Uterus (tissue), 4 donors: ENCODE measurements around the gene IGF1R. TPM values are rescaled to one million over a fixed set of nuclear protein-coding genes. Genes with fewer than 3 reads are reported as not detected.

Experiments
- DNase-seq, 2 donors: peaks; one replicate each; pipeline ENCODE4 v3.0.0-alpha.2; 2019 to 2020
- H3K27ac ChIP-seq, 2 donors: fragments of 200-600 bp; sonication (generic); 1 replicate in 1 of 2; 2 replicates in 1 of 2; pipeline ENCODE4 v1.5.1; 2016 to 2018
- H3K27me3 ChIP-seq, 2 donors: fragments of 200-600 bp; sonication (generic); one replicate each; pipeline ENCODE4 v1.5.1; 2018 to 2019; ENCODE audit warnings: control low read depth in 1 of 2
- H3K36me3 ChIP-seq, 2 donors: fragments of 200-600 bp; sonication (generic); one replicate each; pipeline ENCODE4 v1.5.1; 2019; ENCODE audit warnings: control low read depth in 1 of 2
- H3K4me1 ChIP-seq, 2 donors: fragments of 200-600 bp; sonication (generic); one replicate each; pipeline ENCODE4 v1.5.1; 2018 to 2019; ENCODE audit warnings: control low read depth in 1 of 2
- H3K4me3 ChIP-seq, 2 donors: fragments of 200-600 bp; sonication (generic); 1 replicate in 1 of 2; 2 replicates in 1 of 2; pipeline ENCODE4 v1.5.1; 2018 to 2019; ENCODE audit warnings: mild to moderate bottlenecking in 1 of 2
- H3K9me3 ChIP-seq, 2 donors: fragments of 200-600 bp; sonication (generic); one replicate each; pipeline ENCODE4 v1.5.1; 2019; ENCODE audit warnings: control low read depth in 1 of 2
- POLR2A ChIP-seq, 2 donors: fragments of 450-650 bp; IDR thresholded peaks; one replicate each; pipeline ENCODE4 v1.6.1; 2016; ENCODE audit warnings: antibody characterized with exemption in 2 of 2, mild to moderate bottlenecking in 1 of 2, moderate library complexity in 1 of 2
- intact Hi-C: fragments of 100-400 bp; cut with DNase I; formaldehyde crosslinking; loops from one replicate; pipeline ENCODE4 v1.15.1; 2023; ENCODE audit warnings: low total_unique reads
- total RNA-seq, 4 donors: library from RNA; depleted of rRNA in 3 of 4; stranded (reverse); fragments of >200 nt in 3 of 4; gene quantifications; one replicate each; pipeline versions ENCODE4 v1.1.0 to v1.2.4, GENCODE V29; 2014 to 2023
- TF ChIP-seq, protein P1 (sequence below), 4 experiments: fragments of 200-600 bp in 2 of 4; fragments of 450-650 bp in 2 of 4; sonication (generic) in 2 of 4; IDR thresholded peaks; one replicate each; pipeline ENCODE4 v1.5.1; 2016 to 2019; ENCODE audit warnings: antibody characterized with exemption in 4 of 4, mild to moderate bottlenecking in 2 of 4, moderate library complexity in 1 of 4
- donor health status: DM: yes; HTN: yes; CAD: no.

The IGF1R gene
- total RNA-seq, 4 donors from 2014 or later = 30.0 to 95.2 (median 57.5) TPM

DNA sequence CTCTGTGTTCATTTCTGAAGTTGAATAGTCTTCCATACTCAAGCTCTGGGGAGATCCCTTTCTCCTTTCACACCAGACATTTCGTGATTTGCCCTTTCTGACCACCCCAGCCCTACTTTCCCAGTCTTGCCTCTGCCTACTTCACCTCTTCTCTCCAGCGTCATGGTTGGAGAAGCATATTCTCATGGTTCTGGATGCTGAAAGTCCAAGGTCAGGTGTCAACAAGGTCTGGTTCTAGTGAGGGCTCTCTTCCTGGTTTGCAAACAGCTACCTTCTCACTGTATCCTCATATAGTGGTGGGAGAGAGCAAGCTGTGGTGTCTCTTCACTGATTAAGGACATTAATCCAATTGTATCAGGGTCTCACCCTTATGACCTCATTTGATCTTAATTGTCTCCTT, 169.4 kb downstream of the IGF1R start:
- no peak overlapping the region for H3K27ac ChIP-seq
- no peak for DNase-seq
- H3K4me3 ChIP-seq = no peak overlapping the region
- no peaks in the 10 kb centered on the region for H3K4me1 ChIP-seq
- H3K9me3 ChIP-seq = no peaks in the 10 kb centered on the region
- intact Hi-C loops = no loop called here
- no peaks in the 10 kb centered on the region for H3K27me3 ChIP-seq
- no peak for TF ChIP-seq POLR2A (IDR thresholded peaks at IDR 0.05)
- TF ChIP-seq, protein P1, sequence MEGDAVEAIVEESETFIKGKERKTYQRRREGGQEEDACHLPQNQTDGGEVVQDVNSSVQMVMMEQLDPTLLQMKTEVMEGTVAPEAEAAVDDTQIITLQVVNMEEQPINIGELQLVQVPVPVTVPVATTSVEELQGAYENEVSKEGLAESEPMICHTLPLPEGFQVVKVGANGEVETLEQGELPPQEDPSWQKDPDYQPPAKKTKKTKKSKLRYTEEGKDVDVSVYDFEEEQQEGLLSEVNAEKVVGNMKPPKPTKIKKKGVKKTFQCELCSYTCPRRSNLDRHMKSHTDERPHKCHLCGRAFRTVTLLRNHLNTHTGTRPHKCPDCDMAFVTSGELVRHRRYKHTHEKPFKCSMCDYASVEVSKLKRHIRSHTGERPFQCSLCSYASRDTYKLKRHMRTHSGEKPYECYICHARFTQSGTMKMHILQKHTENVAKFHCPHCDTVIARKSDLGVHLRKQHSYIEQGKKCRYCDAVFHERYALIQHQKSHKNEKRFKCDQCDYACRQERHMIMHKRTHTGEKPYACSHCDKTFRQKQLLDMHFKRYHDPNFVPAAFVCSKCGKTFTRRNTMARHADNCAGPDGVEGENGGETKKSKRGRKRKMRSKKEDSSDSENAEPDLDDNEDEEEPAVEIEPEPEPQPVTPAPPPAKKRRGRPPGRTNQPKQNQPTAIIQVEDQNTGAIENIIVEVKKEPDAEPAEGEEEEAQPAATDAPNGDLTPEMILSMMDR (IDR thresholded peaks at IDR 0.05) = no peak
- no peaks in the 10 kb centered on the region for H3K36me3 ChIP-seq

GRCh38 chr15:98823012-98823458, 174.7 kb downstream of the IGF1R start:
- H3K4me1 ChIP-seq = no peaks in the 10 kb centered on the region
- H3K9me3 ChIP-seq = no peaks in the 10 kb centered on the region
- H3K36me3 ChIP-seq = no peaks in the 10 kb centered on the region
- peak overlapping the region; percentile 31 to 50 for H3K27ac ChIP-seq
- no peaks in the 10 kb centered on the region for H3K27me3 ChIP-seq
- TF ChIP-seq POLR2A (IDR thresholded peaks at IDR 0.05) = no peak
- TF ChIP-seq, protein P1 (IDR thresholded peaks at IDR 0.05) = no peak
- DNase-seq = peak in 1 of 2 donors; percentile 48
- intact Hi-C loops = no loop called here
- no peak overlapping the region for H3K4me3 ChIP-seq

DNA sequence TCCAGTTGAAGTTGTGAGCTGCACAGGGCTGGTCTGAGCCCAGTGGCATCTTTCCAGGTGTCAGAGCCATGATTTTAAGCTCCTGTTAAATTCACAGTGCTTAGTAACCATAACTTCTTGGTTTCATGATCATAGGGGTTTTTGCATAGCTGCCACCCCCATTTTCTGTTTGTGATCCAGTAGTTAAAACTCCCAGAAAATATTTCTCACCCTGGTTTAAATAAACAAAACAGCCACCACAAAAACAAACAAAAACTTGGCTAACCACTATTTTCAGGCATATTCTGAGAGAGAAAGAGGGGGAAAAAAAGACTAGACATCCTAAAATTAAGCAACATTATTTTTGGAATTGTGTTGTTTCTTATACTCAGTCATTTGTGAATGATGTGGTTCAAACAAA, 175.3 kb downstream of the IGF1R start:
- intact Hi-C loops = no loop called here
- TF ChIP-seq, protein P1 (IDR thresholded peaks at IDR 0.05) = no peak
- no peak for TF ChIP-seq POLR2A (IDR thresholded peaks at IDR 0.05)
- DNase-seq = no peak
- Histone ChIP-seq H3K27me3 (no peaks in the 10 kb centered on the region), H3K27ac (peak overlapping the region in 1 of 2 donors; percentile 50), H3K9me3 (no peaks in the 10 kb centered on the region), H3K4me1 (no peaks in the 10 kb centered on the region), H3K4me3 (no peak overlapping the region), H3K36me3 (no peaks in the 10 kb centered on the region)

GRCh38 chr15:98824595-98824994, 176.3 kb downstream of the IGF1R start:
- H3K27me3 ChIP-seq = no peaks in the 10 kb centered on the region
- H3K4me1 ChIP-seq = no peaks in the 10 kb centered on the region
- no peak overlapping the region for H3K4me3 ChIP-seq
- H3K27ac ChIP-seq = no peak overlapping the region
- DNase-seq = no peak
- TF ChIP-seq, protein P1 (IDR thresholded peaks at IDR 0.05) = no peak
- no peak for TF ChIP-seq POLR2A (IDR thresholded peaks at IDR 0.05)
- intact Hi-C loops = no loop called here
- H3K9me3 ChIP-seq = no peaks in the 10 kb centered on the region
- H3K36me3 ChIP-seq = no peaks in the 10 kb centered on the region

DNA sequence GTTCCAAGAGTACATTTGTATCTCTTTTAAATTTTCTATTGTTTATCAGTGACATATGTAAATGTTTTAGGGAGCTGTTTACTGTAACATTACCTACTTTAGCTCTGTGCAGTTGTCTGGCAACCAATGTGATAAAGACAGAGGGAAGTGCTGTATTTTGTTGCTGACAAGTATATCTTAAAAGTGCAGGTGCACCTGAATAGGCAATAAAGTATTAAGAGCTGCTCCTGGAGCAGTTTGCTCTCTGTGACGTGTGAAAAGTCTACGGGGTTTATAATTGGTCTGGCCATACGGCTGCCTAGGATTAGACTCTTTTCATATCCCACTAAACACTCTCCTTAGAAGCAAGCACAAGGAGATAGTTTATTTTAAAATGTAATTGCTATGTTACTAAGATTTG, 178.3 kb downstream of the IGF1R start:
- TF ChIP-seq POLR2A (IDR thresholded peaks at IDR 0.05) = no peak
- TF ChIP-seq, protein P1 (IDR thresholded peaks at IDR 0.05) = no peak
- intact Hi-C loops = no loop called here

More for the DNA sequence above, 178.3 kb downstream of the IGF1R start:
- Histone ChIP-seq H3K36me3 (no peaks in the 10 kb centered on the region), H3K4me1 (no peaks in the 10 kb centered on the region), H3K27me3 (no peaks in the 10 kb centered on the region), H3K9me3 (peaks cover 0 to 6% of the 10 kb centered on the region in 2 donors), H3K27ac (no peak overlapping the region), H3K4me3 (no peak overlapping the region)
- no peak for DNase-seq
